Mammary epithelial cell (primary cell): ENCODE measurements around the gene SGTB.

Experiments
- EZH2 ChIP-seq: IDR thresholded peaks from 2 replicates; pipeline ENCODE4 v1.6.1; 2012; ENCODE audit warnings: low read length, inconsistent platforms, borderline replicate concordance
- TF ChIP-seq, protein P1 (sequence below), 2 donors: IDR thresholded peaks in 1 of 2; conservative IDR thresholded peaks in 1 of 2; 2 replicates each; pipeline ENCODE4 v1.5.1; 2011 to 2012; ENCODE audit warnings: inconsistent platforms in 2 of 2, low read length in 2 of 2, mild to moderate bottlenecking in 2 of 2, control low read depth in 1 of 2, low read depth in 1 of 2; ENCODE audit not compliant: insufficient read depth in 1 of 2; ENCODE audit errors: extremely low read depth in 1 of 2

GRCh38 chr5:65722575-65723403, 880 bp upstream of the SGTB start:
- TF ChIP-seq, protein P1, sequence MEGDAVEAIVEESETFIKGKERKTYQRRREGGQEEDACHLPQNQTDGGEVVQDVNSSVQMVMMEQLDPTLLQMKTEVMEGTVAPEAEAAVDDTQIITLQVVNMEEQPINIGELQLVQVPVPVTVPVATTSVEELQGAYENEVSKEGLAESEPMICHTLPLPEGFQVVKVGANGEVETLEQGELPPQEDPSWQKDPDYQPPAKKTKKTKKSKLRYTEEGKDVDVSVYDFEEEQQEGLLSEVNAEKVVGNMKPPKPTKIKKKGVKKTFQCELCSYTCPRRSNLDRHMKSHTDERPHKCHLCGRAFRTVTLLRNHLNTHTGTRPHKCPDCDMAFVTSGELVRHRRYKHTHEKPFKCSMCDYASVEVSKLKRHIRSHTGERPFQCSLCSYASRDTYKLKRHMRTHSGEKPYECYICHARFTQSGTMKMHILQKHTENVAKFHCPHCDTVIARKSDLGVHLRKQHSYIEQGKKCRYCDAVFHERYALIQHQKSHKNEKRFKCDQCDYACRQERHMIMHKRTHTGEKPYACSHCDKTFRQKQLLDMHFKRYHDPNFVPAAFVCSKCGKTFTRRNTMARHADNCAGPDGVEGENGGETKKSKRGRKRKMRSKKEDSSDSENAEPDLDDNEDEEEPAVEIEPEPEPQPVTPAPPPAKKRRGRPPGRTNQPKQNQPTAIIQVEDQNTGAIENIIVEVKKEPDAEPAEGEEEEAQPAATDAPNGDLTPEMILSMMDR (conservative IDR thresholded peaks at IDR 0.05 in 1 of 2, IDR thresholded peaks at IDR 0.05 in 1 of 2; ENCODE audit: extremely low read depth in 1 of 2, insufficient read depth in 1 of 2, low read depth in 1 of 2, low read length in 2 of 2), result no peak
- no peak for TF ChIP-seq EZH2
